Parathyroid adenoma (tissue), 2 donors: ENCODE measurements around the gene VPS26C.

ENCODE experiments used
- H2AFZ ChIP-seq: fragments of 300-600 bp; sonication (generic); one replicate; pipeline ENCODE4 v1.7.0; 2017; ENCODE audit warnings: antibody characterized with exemption, mild to moderate bottlenecking
- H3K27ac ChIP-seq: fragments of 300-600 bp; sonication (generic); one replicate; pipeline ENCODE4 v1.7.0; 2017
- H3K27me3 ChIP-seq: fragments of 300-600 bp; sonication (generic); one replicate; pipeline ENCODE4 v1.7.0; 2017; ENCODE audit warnings: low read length; ENCODE audit not compliant: control insufficient read depth, insufficient read depth
- H3K36me3 ChIP-seq: fragments of 300-600 bp; sonication (generic); one replicate; pipeline ENCODE4 v1.7.0; 2017; ENCODE audit warnings: low read length; ENCODE audit not compliant: control insufficient read depth, insufficient read depth
- H3K4me1 ChIP-seq: fragments of 300-600 bp; sonication (generic); one replicate; pipeline ENCODE4 v1.7.0; 2017; ENCODE audit warnings: control low read depth
- H3K4me2 ChIP-seq: fragments of 300-600 bp; sonication (generic); one replicate; pipeline ENCODE4 v1.7.0; 2017; ENCODE audit warnings: low read length
- H3K4me3 ChIP-seq: fragments of 300-600 bp; sonication (generic); one replicate; pipeline ENCODE4 v1.7.0; 2017; ENCODE audit warnings: low read depth, low read length
- H3K79me2 ChIP-seq: fragments of 300-600 bp; sonication (generic); one replicate; pipeline ENCODE4 v1.7.0; 2017; ENCODE audit warnings: control low read depth
- H3K9ac ChIP-seq: fragments of 300-600 bp; sonication (generic); one replicate; pipeline ENCODE4 v1.7.0; 2017; ENCODE audit warnings: mild to moderate bottlenecking
- H3K9me3 ChIP-seq: fragments of 300-600 bp; sonication (generic); one replicate; pipeline ENCODE4 v1.7.0; 2017; ENCODE audit warnings: low read length; ENCODE audit not compliant: control insufficient read depth
- TF ChIP-seq, protein P1 (sequence below): fragments of 300-600 bp; sonication (generic); IDR thresholded peaks from one replicate; pipeline ENCODE4 v1.7.0; 2017; ENCODE audit warnings: antibody characterized with exemption, mild to moderate bottlenecking
- donor health status: primary hyperparathyroidism.

VPS26C gene

DNA sequence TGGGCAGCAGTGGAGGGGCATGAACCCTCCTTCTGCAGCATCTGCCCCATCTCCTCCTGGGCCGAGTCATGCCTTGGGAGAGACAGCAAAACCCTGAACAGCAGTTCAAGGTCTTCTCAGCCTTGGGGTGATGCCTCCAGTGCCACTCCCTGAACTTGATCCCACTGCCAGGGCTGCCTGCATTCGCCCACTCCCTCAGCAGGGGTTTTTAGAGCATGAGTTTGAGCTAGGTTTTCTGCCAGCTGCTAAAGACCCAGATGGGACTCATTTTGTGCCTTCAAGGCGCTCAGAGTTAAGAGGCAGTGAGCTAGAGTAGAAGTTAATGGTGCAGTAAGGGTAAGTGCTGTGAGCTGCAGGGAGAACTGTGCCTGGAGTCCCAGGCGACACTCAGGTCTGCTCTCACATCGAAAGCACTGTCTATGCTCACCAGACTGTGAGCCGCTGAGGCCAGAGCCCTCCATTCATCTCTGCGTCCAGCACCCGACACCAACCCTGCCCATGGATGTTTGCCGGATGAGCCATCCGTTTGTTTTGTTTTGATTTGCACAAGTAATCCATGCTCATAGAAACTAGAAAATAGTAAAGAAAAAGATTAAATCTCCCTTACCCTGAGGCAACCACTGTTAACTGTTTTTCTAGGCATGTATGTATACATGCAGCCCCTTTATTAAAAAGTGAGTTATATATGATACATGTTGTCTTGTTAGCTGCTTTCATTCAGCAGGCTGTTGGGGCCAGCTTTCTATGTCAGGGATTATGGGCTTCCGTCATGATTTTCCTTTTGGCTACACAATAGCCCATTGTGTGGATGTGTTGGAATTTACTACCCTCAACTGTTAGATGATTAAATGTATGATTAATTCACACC, 67.8 kb downstream of the VPS26C start:
- Histone ChIP-seq H3K79me2 (no peaks in the 10 kb centered on the region), H3K9ac (no peak overlapping the region), H3K4me1 (no peaks in the 10 kb centered on the region), H2AFZ (no peak overlapping the region), H3K27me3 (no peaks in the 10 kb centered on the region), H3K36me3 (no peaks in the 10 kb centered on the region), H3K27ac (no peak overlapping the region), H3K4me3 (no peak overlapping the region), H3K9me3 (no peaks in the 10 kb centered on the region), H3K4me2 (no peak overlapping the region)
- TF ChIP-seq, protein P1, sequence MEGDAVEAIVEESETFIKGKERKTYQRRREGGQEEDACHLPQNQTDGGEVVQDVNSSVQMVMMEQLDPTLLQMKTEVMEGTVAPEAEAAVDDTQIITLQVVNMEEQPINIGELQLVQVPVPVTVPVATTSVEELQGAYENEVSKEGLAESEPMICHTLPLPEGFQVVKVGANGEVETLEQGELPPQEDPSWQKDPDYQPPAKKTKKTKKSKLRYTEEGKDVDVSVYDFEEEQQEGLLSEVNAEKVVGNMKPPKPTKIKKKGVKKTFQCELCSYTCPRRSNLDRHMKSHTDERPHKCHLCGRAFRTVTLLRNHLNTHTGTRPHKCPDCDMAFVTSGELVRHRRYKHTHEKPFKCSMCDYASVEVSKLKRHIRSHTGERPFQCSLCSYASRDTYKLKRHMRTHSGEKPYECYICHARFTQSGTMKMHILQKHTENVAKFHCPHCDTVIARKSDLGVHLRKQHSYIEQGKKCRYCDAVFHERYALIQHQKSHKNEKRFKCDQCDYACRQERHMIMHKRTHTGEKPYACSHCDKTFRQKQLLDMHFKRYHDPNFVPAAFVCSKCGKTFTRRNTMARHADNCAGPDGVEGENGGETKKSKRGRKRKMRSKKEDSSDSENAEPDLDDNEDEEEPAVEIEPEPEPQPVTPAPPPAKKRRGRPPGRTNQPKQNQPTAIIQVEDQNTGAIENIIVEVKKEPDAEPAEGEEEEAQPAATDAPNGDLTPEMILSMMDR, result no peak

DNA sequence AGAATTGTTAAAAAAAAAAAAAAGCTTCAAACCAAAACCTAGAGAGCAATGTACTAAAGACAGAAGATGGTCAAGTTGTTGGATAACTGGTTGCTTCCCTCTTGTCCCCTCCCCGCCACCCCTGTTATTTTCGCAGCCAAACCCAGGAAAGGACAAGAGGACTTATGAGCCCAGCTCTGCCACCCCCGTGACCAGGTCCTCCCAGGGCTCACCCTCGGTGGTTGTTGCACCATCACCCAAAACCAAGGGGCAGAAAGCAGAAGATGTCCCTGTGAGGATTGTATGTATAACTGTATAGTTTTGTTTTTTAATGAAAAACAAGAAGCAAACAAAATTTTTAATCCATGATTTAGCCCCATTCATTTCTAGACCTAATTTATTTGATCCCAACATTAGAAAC, 69.4 kb downstream of the VPS26C start:
- no peaks in the 10 kb centered on the region for H3K4me1 ChIP-seq
- no peaks in the 10 kb centered on the region for H3K79me2 ChIP-seq
- no peaks in the 10 kb centered on the region for H3K9me3 ChIP-seq
- H3K36me3 ChIP-seq, result no peaks in the 10 kb centered on the region
- no peaks in the 10 kb centered on the region for H3K27me3 ChIP-seq
- H2AFZ ChIP-seq, result no peak overlapping the region
- H3K4me2 ChIP-seq, result no peak overlapping the region
- H3K9ac ChIP-seq, result no peak overlapping the region
- H3K4me3 ChIP-seq, result no peak overlapping the region
- TF ChIP-seq, protein P1, result no peak
- H3K27ac ChIP-seq, result no peak overlapping the region

DNA sequence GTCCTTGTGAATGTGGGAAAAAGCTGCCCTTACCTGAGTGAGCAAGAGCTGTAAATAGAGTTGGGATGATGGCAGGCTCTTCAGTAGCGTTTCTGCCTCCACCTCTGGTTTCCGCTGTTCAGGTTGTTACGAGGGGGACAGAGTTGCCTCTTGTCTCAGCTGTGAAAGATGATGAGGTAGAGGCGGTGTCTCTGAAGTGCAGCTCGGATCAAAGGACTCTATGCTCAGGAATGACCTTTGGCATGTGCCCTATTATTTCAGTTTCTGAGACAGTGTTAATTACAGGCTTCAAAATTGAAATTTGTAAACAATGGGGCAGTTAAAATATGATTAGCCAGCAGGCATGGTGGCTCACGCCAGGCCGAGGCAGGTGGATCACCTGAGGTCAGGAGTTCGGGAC, 70.3 kb downstream of the VPS26C start:
- Histone ChIP-seq H3K9me3 (no peaks in the 10 kb centered on the region), H3K4me3 (no peak overlapping the region), H2AFZ (no peak overlapping the region), H3K27me3 (no peaks in the 10 kb centered on the region), H3K4me1 (no peaks in the 10 kb centered on the region), H3K36me3 (no peaks in the 10 kb centered on the region), H3K79me2 (no peaks in the 10 kb centered on the region), H3K4me2 (no peak overlapping the region), H3K9ac (no peak overlapping the region), H3K27ac (no peak overlapping the region)
- TF ChIP-seq, protein P1, result no peak

DNA sequence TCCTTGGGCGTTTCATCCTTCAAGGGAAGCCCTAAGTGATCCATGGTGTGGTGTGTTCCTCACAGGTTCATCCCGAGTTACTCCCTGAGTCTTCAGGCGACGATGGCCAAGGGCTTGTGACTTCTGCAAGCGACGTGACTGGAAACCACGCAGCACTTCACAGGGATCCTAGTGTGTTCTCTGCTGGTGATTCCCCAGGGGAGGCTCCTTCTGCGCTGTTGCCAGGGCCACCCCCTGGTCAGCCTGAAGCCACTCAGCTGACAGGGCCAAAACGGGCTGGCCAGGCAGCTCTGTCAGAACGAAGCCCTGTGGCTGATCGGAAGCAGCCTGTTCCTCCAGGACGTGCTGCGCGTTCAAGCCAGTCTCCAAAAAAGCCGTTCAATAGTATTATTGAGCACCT, 71.5 kb downstream of the VPS26C start:
- Histone ChIP-seq H3K27me3 (no peaks in the 10 kb centered on the region), H3K9me3 (no peaks in the 10 kb centered on the region), H3K9ac (no peak overlapping the region), H3K4me3 (no peak overlapping the region), H3K79me2 (no peaks in the 10 kb centered on the region), H2AFZ (no peak overlapping the region), H3K4me2 (no peak overlapping the region), H3K36me3 (no peaks in the 10 kb centered on the region), H3K27ac (no peak overlapping the region), H3K4me1 (no peaks in the 10 kb centered on the region)
- TF ChIP-seq, protein P1, result no peak

DNA sequence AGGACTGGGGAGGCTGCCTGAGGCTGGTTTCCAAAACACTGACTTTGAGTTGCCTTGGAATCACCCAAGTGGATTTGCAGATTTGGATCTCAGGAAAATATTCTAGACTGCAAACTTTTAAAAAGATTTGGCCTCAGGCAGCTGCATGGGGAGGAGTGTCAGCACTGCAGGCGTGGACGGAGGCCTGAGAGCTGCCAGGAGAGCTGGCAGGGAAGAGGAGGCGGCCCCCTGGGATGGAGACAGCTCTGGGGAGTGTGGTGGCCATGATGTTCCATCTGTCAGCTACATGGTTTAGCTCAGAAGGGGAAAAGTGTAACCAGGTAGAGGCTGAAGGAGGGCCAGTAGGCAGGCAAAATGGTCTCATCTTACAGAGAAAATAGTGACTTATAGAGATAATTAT, 72.1 kb downstream of the VPS26C start:
- no peak overlapping the region for H3K4me2 ChIP-seq
- no peaks in the 10 kb centered on the region for H3K79me2 ChIP-seq
- H3K9me3 ChIP-seq, result no peaks in the 10 kb centered on the region
- no peaks in the 10 kb centered on the region for H3K27me3 ChIP-seq
- no peaks in the 10 kb centered on the region for H3K4me1 ChIP-seq
- no peak overlapping the region for H3K4me3 ChIP-seq
- no peak overlapping the region for H3K9ac ChIP-seq
- TF ChIP-seq, protein P1, result no peak
- H3K36me3 ChIP-seq, result no peaks in the 10 kb centered on the region
- no peak overlapping the region for H3K27ac ChIP-seq
- no peak overlapping the region for H2AFZ ChIP-seq
